HG02763 (cell line): Measurements from ENCODE around the gene CEP128.

Experiments used
- ATAC-seq: cut with Tn5 transposase; IDR thresholded peaks from one replicate; pipeline ENCODE4 v1.9.1; 2021; ENCODE audit warnings: mild to moderate bottlenecking, moderate library complexity; ENCODE audit not compliant: unreplicated experiment

Gene CEP128

GRCh38 chr14:80780500-80780899 lies 161.0 kb downstream of the CEP128 start:
- ATAC-seq, result no peak

- ATAC-seq, result no peak
Observed at GRCh38 chr14:80776657-80777056, 164.9 kb downstream of the CEP128 start.

GRCh38 chr14:80776186-80776585 lies 165.4 kb downstream of the CEP128 start:
- no peak for ATAC-seq

GRCh38 chr14:80772504-80772903 lies 169.0 kb downstream of the CEP128 start:
- ATAC-seq, result no peak

GRCh38 chr14:80771201-80771600 lies 170.3 kb downstream of the CEP128 start:
- no peak for ATAC-seq

GRCh38 chr14:80770114-80770908 lies 171.2 kb downstream of the CEP128 start:
- ATAC-seq, result no peak

- ATAC-seq, result no peak
Observed at GRCh38 chr14:80768646-80769045, 172.9 kb downstream of the CEP128 start.

GRCh38 chr14:80764921-80765507 lies 176.5 kb downstream of the CEP128 start:
- no peak for ATAC-seq

- ATAC-seq, result no peak
Observed at GRCh38 chr14:80764496-80764895, 177.0 kb downstream of the CEP128 start.

- ATAC-seq, result no peak
Observed at GRCh38 chr14:80762641-80763228, 178.8 kb downstream of the CEP128 start.

GRCh38 chr14:80754696-80755095 lies 186.8 kb downstream of the CEP128 start:
- ATAC-seq, result no peak

GRCh38 chr14:80751285-80751684 lies 190.3 kb downstream of the CEP128 start:
- no peak for ATAC-seq

- ATAC-seq, result no peak
Observed at GRCh38 chr14:80726211-80726610, 215.3 kb downstream of the CEP128 start.

GRCh38 chr14:80718940-80719339 lies 222.6 kb downstream of the CEP128 start:
- ATAC-seq, result no peak

GRCh38 chr14:80714474-80714873 lies 227.1 kb downstream of the CEP128 start:
- no peak for ATAC-seq

- ATAC-seq, result no peak
Observed at GRCh38 chr14:80713076-80713850, 228.3 kb downstream of the CEP128 start.

- no peak for ATAC-seq
Observed at GRCh38 chr14:80705241-80705980, 236.1 kb downstream of the CEP128 start.

- no peak for ATAC-seq
Observed at GRCh38 chr14:80700601-80701000, 240.9 kb downstream of the CEP128 start.

- ATAC-seq, result no peak
Observed at GRCh38 chr14:80699861-80700260, 241.7 kb downstream of the CEP128 start.

GRCh38 chr14:80698974-80699373 lies 242.6 kb downstream of the CEP128 start:
- ATAC-seq, result no peak

- ATAC-seq, result no peak
Observed at GRCh38 chr14:80695869-80696268, 245.7 kb downstream of the CEP128 start.
